Stimulated activated naive CD8-positive, alpha-beta T cell treated with anti-CD3 and anti-CD28 coated beads, Interleukin-15, Interleukin-2, amounts not matched to agents 100 U/mL and 50 U/mL, for 24 hours (primary cell): ENCODE results near the gene TTLL9.
"Not testable (repeated sequence)": the region's sequence is repeated elsewhere in the genome, so short reads cannot be mapped to it uniquely, and the experiment has no call there.

Source experiments
- ATAC-seq: fragments of 150-1000 bp; cut with Tn5 transposase; one replicate; pipeline ENCODE4 v1.10.0; 2021
- DNase-seq: peaks from one replicate; pipeline ENCODE4 v3.0.0; 2021

The TTLL9 gene

DNA sequence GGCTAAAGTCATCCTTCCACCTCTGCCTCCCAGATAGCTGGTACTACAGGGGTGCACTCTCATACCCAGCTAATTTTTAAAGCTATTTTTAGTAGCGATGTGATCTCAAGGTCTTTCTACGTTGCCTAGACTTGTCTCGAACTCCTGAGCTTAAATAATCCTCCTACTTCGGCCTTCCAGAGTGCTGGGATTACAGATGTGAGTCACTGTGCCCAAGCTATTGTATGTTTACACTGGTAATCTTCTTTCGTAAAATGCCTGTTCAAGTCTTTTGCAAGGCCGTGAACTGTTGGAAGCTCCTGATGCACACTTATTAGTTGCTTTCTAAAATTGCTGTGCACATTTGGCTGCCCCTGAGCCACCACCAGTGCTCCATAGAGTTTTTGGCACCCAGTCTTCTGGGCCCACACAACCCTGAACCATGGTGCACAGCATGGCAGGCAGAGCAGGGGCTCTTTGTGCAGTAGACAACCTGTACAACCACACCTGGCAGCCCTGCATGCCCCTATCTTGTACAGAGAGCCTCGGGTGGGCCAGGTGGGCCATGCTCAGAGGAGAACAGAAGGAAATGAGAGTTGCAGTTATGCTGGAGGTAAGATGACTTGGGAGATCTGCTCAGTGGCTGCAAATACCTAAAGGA, 48.2 kb downstream of the TTLL9 start:
- ATAC-seq (no peak), DNase-seq (no peak)

DNA sequence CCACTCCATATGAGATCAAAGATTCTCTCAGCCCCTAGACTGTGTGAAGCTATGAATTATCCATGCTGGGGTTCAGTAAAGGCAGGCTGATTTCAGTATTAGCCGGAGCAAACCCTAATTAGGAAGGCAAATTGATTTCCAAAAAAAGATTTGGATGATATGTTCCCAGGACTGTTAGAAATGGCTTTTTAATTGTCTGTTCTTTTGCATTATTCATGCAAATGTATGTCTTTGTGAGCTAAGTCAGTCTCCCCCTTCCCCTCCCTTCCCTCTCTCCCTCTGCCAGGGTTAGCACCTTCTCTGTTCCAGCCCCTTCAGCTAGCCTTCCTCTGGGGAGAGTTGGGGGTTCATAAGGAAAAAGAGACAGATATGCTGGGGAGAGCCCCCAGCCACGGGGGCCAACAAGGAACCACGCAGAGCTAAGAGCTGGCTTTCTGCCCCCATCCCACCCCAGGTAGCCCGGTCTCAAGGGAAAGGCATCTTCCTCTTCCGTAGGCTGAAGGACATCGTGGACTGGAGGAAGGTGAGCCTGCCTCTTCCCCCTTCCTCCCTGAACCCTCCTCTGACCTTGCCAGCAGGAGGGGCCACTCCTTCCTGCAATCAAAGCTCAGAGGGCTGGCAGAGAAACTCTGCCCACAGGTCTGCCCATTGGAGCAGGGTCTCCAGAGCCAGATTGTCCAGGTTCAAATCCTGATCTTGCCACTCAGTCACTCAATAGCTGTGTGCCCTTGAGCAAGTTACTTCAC, 49.1 kb downstream of the TTLL9 start:
- no peak for ATAC-seq
- DNase-seq = no peak

DNA sequence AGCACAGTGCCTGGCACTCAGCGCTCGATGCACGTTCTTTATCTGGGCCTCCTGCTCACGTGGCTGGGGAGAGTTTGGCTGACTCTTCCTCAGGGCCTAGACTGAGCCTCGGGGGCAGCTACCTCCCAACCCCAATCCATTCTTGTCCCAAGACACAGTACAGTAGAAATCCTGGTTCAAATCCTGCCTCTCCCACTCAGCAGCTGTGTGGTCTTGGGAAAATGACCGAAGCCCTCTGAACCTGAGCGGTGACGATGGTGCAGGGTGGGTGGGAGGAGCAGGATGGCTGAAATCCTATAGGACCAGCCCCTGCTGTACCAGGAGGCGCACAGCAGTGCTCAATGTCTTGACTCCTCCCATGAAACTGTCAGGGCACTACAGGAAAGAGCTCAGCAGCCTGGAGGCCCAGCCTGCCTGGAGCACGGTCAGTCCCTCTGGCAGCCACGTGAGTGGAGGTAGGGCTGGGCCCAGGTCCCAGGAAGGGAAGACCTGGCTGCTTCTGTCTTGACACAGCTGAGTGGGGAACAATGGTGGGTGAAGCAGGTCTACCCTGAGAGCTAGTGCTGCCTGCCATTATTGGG, 49.9 kb downstream of the TTLL9 start:
- DNase-seq (no peak), ATAC-seq (no peak)

DNA sequence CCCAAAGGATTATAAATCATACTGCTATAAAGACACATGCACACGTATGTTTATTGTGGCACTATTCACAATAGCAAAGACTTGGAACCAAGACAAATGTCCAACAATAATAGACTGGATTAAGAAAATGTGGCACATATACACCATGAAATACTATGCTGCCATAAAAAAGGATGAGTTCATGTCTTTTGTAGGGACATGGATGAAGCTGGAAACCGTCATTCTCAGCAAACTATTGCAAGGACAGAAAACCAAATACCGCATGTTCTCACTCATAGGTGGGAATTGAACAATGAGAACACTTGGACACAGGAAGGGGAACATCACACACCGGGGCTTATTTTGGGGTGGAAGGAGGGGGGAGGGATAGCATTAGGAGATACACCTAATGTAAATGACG, 51.0 kb downstream of the TTLL9 start:
- ATAC-seq, DNase-seq: not testable (repeated sequence)

DNA sequence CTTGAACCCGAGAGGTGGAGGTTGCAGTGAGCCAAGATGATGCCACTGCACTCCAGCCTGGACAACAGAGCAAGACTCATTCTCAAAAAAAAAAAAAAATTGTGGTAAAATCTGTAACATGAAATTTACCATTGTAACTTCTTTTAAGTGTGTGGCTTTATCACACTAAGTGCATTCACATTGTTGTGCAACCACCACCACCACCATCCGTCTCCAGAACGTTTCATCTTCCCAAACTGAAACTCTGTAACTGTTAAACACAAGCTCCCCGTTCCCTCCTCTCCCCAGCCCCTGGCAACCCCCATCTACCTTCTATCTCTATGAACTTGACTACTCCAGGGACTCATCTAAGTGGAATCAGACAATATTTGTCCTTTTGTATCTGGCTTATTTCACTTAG, 51.7 kb downstream of the TTLL9 start:
- ATAC-seq = no peak
- DNase-seq = no peak

DNA sequence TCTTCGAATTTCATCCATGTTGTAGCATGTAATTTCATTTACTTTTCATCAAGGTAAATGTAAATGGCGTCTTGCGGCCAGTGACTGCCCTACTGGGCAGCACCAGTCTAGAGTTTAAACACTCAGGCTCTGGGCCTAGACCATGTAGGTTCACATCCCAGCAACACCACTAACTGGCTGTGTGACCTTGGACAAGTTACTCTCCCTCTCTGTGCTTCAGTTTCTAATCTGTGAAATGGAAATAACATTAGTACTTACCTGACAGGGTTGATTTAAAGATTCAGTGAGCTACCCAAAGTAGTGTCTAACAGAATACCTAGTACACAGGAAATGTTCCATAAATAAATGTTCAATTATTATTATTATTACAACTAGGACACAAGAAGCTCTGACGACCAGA, 52.2 kb downstream of the TTLL9 start:
- ATAC-seq = no peak
- no peak for DNase-seq

DNA sequence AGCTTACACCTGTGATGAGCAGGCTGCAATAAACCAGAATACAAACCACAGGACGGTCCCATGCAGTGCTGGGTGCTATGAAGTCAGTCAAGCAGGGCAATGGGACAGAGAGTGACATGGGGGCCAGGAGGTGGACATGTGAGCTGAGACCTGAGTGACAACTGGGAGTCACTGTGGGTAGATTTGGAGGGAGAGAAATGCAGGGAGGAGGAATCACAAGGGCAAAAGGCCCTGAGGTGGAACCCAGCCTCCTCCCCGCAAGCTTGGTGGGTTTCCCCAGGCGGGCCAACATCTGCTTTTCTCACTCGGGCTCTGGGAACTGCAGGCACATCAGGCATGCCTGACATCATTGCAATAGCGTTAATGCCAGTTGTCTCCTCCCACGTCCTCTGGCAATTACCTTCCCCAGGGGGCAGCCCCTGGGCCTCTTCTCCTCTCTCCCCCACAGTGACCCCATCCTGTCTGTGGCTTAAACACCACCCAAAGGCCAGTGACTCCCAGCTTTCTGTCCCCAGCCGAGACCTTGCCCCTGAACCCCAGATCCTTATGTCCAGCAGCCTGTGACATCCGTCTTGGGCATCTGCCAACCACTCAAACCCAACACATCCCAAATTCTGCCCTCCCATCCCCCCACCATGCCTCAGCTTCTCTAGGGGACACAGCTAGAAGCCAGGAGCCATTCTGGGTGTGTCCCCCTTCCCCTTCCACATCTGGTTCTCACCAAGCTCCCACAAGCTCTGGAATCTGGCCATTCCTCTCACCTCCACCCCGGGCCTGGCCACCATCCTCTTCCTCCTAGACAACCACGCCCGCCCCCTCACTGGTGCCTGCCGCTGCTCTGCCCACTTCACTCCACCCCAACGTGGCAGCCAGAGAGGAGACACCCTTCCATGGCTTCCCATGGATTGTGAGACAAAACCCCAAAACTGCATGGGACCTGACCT, 53.2 kb downstream of the TTLL9 start:
- peak; percentile 42 for DNase-seq
- ATAC-seq = peak; percentile 84

DNA sequence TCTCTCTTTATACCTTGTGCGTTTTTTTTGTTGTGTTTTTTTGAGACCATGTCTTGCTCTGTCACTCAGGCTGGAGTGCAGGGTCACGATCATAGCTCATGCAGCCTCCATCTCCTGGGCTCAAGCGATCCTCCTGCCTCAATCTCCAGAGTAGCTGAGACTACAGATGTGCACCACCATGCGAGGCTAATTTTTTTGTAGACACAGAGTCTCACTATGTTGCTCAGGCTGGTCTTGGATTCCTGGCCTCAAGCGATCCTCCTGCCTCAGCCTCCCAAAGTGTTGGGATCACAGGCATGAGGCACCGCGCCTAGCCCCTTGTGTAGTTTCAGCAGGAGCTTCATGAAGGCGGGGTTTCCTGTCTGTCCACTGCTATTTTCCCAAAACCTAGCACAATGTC, 54.1 kb downstream of the TTLL9 start:
- no peak for DNase-seq
- no peak for ATAC-seq

DNA sequence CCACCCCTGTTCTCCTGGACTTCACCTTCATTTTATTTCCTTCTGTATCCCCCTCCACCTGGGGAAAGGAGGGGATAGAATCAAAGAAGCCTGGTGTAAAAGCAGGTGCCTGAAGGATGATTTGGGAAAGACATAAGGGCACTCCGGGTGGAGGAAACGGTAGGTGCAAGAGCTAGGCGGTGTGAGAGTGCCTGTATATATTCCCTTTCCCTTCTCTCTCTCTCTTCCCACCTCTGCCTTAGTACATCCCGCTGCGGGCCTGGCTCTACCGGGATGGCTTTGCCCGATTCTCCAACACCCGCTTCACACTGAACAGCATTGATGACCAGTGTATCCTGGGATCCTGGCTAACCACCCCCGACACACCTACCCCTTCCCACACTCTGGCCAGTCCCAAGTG, 55.2 kb downstream of the TTLL9 start:
- ATAC-seq (no peak), DNase-seq (no peak)

DNA sequence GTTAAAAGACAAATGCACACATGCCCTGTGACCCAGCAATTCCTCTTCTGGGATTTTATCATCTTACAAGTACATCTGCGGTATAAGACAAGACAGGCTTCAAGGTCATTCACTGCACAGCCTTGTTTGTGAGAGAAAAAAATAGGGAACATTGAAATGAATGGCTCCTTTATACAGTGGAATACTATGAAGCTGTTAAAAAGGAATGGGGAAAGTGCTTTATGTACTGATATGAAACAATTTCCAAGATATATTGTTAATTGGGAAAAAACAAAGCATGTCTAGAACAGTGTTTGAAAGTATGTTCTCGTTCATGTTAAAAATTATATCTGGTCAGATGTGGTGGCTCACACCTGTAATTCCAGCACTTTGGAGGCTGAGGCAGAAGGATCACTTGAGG, 56.1 kb downstream of the TTLL9 start:
- ATAC-seq = no peak

DNA sequence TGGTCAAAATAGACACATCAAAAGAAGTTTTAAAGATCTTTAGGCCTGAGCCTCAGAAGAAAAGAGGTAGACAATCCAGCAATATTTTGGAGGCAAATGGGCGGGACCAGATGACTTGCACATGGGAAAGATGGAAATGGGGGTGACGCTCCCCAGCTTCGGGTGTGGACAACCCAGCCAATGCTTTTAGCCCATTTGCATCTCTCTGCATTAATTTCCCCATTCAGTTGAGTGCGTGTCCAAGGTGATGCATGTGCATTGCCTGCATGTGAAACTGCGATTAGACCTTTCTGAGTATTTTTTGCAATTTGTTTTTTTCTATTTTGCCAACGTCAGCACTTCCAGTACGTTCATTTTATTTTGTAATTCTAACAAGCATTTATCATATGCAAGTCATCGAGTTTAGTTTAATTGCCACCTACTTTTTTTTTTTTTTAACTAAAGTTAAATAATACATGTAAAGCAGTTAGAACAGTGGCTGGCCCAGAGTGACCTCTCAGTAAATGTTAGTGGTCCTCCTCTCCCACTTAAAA, 57.3 kb downstream of the TTLL9 start:
- DNase-seq (no peak), ATAC-seq (no peak)

More for the DNA sequence above, 56.1 kb downstream of the TTLL9 start:
- DNase-seq = no peak

DNA sequence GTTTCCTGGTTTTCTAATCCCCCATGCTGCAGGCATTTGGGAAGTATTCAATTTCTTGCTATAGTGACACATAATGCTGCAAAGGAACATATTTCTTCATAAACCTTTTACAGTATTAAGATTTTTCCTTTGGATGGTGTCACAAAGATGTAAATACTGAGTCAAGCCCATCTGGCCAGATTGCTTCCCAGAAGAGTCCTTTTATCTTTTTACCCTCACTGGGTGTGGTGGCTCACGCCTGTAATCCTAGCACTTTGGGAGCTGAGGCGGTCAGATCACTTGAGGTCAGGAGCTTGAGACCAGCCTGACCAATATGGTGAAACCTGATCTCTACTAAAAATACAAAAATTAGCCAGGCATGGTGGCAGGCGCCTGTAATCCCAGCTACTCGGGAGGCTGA, 59.2 kb downstream of the TTLL9 start:
- DNase-seq, ATAC-seq: not testable (repeated sequence)

DNA sequence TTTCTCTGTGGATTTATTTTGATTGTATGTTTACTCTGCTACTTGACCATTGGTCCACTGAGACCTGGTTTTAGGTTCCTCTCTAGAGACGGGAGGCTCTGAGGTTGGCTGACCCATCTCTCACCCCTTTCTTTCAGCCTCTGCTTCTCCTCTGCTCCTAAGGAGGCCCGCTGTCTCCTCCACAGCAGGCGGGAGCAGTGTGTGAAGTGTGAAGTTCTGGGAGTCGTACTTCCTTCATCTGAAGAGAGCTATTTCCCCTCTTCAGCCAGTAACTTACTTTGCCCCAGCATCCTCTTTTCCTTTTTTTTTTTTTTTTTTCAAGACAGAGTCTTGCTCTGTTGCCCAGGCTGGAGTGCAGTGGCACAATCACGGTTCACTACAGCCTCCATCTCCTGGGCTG, 60.3 kb downstream of the TTLL9 start:
- ATAC-seq (no peak), DNase-seq (no peak)

DNA sequence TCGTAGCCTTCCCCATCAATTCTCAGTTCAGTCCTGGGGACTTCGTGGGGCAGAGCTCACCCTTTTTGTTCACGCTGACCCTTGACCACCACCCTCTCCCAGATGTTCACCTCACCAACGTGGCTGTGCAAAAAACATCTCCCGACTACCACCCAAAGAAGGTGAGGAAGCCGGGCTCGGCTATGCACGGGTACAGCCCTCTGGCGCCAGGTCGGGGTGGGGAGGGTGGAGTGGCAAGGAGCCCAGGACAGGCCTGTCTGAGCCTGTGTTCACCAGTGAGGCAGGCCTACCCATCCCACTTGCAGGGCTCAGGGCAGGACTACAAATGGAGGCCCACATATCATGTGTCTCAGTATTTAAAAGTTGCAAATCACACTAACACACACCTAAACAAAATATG, 63.3 kb downstream of the TTLL9 start:
- DNase-seq (no peak), ATAC-seq (no peak)

DNA sequence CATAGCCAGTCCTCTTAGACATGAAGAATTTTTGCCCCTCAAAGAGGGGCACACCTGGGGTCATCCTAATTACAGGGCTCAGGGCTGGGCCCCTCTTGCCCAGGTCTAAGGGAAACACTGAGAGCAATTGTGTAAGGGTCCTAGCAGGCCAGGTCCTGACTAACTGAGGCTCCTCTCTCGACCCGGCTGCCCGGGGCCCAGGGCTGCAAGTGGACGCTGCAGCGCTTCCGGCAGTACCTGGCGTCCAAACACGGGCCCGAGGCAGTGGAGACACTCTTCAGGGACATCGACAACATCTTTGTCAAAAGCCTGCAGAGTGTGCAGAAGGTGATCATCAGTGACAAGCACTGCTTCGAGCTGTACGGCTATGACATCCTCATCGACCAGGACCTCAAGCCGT, 64.1 kb downstream of the TTLL9 start:
- ATAC-seq = no peak
- no peak for DNase-seq

DNA sequence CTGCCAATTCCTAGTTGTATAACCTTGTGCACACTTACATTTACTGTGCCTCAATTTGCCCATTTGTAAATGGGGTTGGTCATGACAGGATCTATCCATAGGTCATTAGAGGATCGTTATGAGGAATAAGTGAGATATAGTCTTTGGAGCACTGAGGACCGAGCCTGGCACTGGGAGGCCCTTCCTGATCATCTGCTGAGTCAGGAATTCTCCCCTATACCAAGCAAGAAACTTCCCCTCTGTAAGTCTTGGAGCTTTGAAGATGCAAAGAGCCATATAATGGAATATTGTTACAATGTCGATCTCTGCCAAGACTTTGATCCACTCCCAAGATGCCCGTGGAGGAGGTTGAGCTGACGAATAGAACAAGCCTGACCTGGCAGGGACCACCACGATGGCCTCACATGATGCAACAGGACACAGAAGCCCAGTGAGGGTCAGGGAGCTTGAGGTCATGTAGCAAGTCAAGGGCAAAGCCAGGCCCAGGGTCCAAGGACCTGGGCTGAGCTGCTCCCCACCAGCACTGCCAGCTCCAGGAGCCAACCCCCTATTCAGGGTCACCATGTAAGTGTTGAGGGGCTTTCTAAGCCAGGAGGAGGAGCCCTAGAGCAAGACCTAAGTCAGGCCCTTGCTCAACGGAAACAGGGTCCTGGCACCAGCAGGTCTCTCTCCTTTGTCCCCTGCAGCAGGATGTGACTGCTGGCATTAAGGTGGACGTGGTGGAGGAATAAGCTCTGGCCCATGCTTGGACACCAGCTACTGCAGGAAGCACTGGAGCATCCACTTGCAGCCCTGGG, 64.7 kb downstream of the TTLL9 start:
- DNase-seq = no peak

DNA sequence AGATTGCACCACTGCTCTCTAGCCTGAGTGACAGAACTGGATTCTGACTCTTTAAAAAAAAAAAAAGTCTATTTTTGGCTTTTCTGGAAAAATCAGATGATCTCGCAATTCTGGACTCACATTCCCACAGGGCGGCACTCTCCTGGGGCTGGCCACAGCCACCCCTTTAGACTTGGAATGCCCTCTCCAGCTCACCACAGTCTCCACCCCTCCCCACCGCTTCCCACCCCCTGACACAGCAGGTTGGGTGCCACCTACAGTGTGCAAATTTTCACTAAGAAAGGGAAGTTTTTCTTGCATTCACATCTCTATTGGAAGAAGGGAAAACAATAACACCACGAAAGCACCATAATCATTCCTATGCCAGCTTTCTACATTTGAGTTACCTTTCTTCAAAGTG, 66.0 kb downstream of the TTLL9 start:
- no peak for ATAC-seq
- no peak for DNase-seq

More for the DNA sequence above, 64.7 kb downstream of the TTLL9 start:
- no peak for ATAC-seq

DNA sequence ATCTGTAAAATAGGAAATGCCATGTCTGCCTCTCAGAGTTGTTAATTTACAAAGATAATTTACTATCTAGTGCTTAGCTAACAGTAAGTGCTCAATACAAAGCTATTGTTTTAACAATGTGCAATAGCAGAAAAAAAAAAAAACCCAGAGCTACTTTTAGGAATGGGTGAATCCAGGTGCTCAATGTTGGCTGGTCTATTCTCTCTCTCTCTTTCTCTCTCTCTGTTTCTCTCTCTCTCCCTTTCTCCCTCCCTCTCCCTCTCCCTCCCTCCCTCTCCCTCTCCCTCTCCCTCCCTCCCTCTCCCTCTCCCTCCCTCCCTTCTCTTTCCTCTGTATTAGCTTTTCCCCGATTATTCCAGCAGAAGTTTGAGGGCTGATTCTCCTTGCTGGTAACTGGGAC, 67.4 kb downstream of the TTLL9 start:
- no peak for DNase-seq
- ATAC-seq = no peak

DNA sequence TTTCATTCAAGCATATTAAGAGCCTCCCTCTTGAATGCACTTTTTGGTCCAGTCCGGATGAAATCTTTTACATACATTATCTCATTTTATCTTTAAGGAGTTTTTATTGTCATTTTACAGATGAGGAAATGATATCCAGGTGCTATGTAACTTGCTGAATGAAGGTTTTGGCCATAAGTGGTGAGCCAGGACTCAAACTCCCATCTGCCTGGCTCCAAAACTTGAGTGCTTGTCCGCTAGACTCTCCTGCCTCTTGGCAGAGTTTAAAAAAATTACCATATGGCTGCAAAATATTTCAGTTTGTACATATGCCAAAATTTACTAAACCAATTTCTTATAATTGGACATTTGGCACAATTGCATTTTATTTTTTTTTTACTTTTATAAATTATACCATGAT, 69.2 kb downstream of the TTLL9 start:
- no peak for DNase-seq
- ATAC-seq = no peak

DNA sequence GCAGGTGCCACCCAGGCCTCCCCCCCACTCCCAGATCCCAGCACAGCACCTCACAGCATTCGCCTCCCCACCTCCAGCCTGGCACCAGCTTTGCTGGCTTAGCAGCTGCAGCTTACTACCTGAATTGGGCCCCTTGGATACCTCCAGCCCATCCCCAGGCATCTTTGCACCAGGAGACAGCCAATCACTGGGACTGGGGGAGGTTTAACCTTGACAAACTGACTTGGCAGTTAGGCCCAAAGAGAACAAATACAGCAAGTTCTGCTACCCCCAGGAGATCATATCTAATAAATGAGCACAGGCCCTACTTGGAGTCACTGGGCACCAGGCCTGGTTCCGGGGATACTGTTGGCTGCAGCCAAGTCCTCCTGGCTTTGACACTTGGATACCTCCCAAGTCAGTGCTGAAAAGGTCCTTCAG, 72.6 kb downstream of the TTLL9 start:
- ATAC-seq (no peak), DNase-seq (no peak)

DNA sequence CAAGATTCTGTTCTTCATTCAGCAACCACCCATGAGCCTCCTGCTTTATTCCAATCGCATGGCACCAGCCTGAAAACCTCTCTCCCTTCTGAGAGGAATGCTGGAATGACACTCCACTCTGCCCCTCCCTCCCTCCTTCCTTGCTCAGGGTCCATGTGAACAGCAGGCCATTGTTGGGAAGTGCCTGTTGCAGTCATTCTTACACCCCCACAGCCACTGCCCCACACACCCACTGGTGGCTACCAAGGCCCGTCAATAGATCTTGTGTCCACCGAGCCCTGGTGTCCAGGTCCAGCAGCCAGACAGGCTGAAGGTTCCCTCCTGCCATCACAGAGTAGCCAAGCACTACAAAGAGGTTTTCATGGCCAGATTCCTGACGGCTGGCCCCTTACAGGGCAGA, 74.9 kb downstream of the TTLL9 start:
- no peak for ATAC-seq
- no peak for DNase-seq
